K562 (cell line): ENCODE data around the gene GAK. TPM values are rescaled to one million over a fixed set of nuclear protein-coding genes. Genes with fewer than 3 reads are reported as not detected.

ENCODE experiments used
- ATF7 ChIP-seq: fragments of 450-650 bp; IDR thresholded peaks from 2 replicates; pipeline ENCODE4 v1.7.1; 2014; ENCODE audit warnings: mild to moderate bottlenecking, moderate library complexity
- CBFA2T3 ChIP-seq: fragments of 450-650 bp; IDR thresholded peaks from 2 replicates; pipeline ENCODE4 v1.6.1; 2017
- CBX1 ChIP-seq: sonication (generic); IDR thresholded peaks from 2 replicates; pipeline ENCODE4 v1.6.1; 2016; ENCODE audit warnings: antibody characterized with exemption, low read depth, mild to moderate bottlenecking
- E2F1 ChIP-seq: sonication (generic); formaldehyde crosslinking; IDR thresholded peaks from 2 replicates; pipeline ENCODE4 v1.8.1; 2023; ENCODE audit warnings: mild to moderate bottlenecking, missing genetic modification reagents, moderate library complexity
- E2F6 ChIP-seq, 2 experiments: IDR thresholded peaks; 2 replicates each; pipeline ENCODE4 v1.6.1; 2011; ENCODE audit warnings: borderline replicate concordance in 1 of 2, control low read depth in 1 of 2, low read depth in 1 of 2, low read length in 1 of 2, mild to moderate bottlenecking in 1 of 2, mixed read lengths in 1 of 2, moderate library complexity in 1 of 2; ENCODE audit not compliant: insufficient read depth in 1 of 2, insufficient read length in 1 of 2, poor library complexity in 1 of 2, severe bottlenecking in 1 of 2; ENCODE audit errors: extremely low read depth in 1 of 2
- ETV1 ChIP-seq: fragments of 450-650 bp; conservative IDR thresholded peaks from 2 replicates; pipeline ENCODE4 v1.6.1; 2016; ENCODE audit warnings: missing genetic modification characterization, control low read depth, low read depth, missing compliant biosample characterization
- ETV5 ChIP-seq: sonication (generic); formaldehyde crosslinking; IDR thresholded peaks from 2 replicates; pipeline ENCODE4 v1.4.0; 2020; ENCODE audit warnings: low read depth, mild to moderate bottlenecking, missing genetic modification reagents
- FOXO4 ChIP-seq: fragments of 450-650 bp; formaldehyde crosslinking; IDR thresholded peaks from 2 replicates; pipeline ENCODE4 v1.4.0; 2020; ENCODE audit warnings: mild to moderate bottlenecking, moderate library complexity
- GTF2E2 ChIP-seq: fragments of 200-800 bp; sonication (Bioruptor generic); IDR thresholded peaks from 2 replicates; pipeline ENCODE4 v1.6.1; 2016; ENCODE audit warnings: missing genetic modification characterization, missing compliant biosample characterization
- HNRNPK ChIP-seq: fragments of 200-400 bp; formaldehyde crosslinking; IDR thresholded peaks from one replicate; pipeline ENCODE4 v1.6.1; 2018; ENCODE audit warnings: mild to moderate bottlenecking, low read depth, low read length; ENCODE audit not compliant: poor library complexity, severe bottlenecking
- HNRNPLL ChIP-seq: fragments of 200-400 bp; formaldehyde crosslinking; IDR thresholded peaks from 2 replicates; pipeline ENCODE4 v1.6.1; 2017; ENCODE audit warnings: low read length, low read depth, mild to moderate bottlenecking; ENCODE audit not compliant: poor library complexity, severe bottlenecking
- HOXB6 ChIP-seq: fragments of 250-450 bp; sonication (Bioruptor Pico); IDR thresholded peaks from 2 replicates; pipeline ENCODE4 v1.5.1; 2022; ENCODE audit warnings: mild to moderate bottlenecking, borderline replicate concordance
- MAFG ChIP-seq: fragments of 450-650 bp; conservative IDR thresholded peaks from 2 replicates; pipeline ENCODE4 v1.6.1; 2016; ENCODE audit warnings: missing genetic modification characterization, missing compliant biosample characterization
- MAZ ChIP-seq, 2 experiments: fragments of 450-650 bp in 1 of 2; sonication (generic) in 1 of 2; formaldehyde crosslinking; IDR thresholded peaks in 1 of 2; conservative IDR thresholded peaks in 1 of 2; 2 replicates each; pipeline versions ENCODE4 v1.4.0 to v1.5.0; 2020; ENCODE audit warnings: mild to moderate bottlenecking in 1 of 2, missing genetic modification reagents in 1 of 2
- MTA2 ChIP-seq: fragments of 450-650 bp; IDR thresholded peaks from 2 replicates; pipeline ENCODE4 v1.6.1; 2016; ENCODE audit warnings: low read depth
- PHTF2 ChIP-seq: fragments of 250-450 bp; sonication (Bioruptor Pico); IDR thresholded peaks from 2 replicates; pipeline ENCODE4 v1.5.0; 2021; ENCODE audit warnings: mild to moderate bottlenecking
- RBM34 ChIP-seq: fragments of 200-400 bp; formaldehyde crosslinking; IDR thresholded peaks from 2 replicates; pipeline ENCODE4 v1.6.1; 2018; ENCODE audit warnings: low read length, borderline replicate concordance; ENCODE audit not compliant: insufficient read depth
- SAFB ChIP-seq: fragments of 200-400 bp; formaldehyde crosslinking; IDR thresholded peaks from 2 replicates; pipeline ENCODE4 v1.6.1; 2017; ENCODE audit warnings: low read depth, low read length, borderline replicate concordance
- SRSF7 ChIP-seq: fragments of 200-400 bp; formaldehyde crosslinking; optimal IDR thresholded peaks from 2 replicates; pipeline ENCODE3; 2017; ENCODE audit warnings: mild to moderate bottlenecking, low read depth, low read length
- TFAM ChIP-seq: fragments of 250-450 bp; sonication (Bioruptor Pico); conservative IDR thresholded peaks from 2 replicates; pipeline ENCODE4 v1.5.0; 2021; ENCODE audit warnings: mild to moderate bottlenecking, moderate library complexity
- ZBTB7A ChIP-seq: IDR thresholded peaks from 2 replicates; pipeline ENCODE4 v1.6.1; 2011; ENCODE audit warnings: low read depth, mild to moderate bottlenecking, low read length, moderate library complexity, borderline replicate concordance; ENCODE audit not compliant: control insufficient read depth
- ZC3H4 ChIP-seq: sonication (generic); formaldehyde crosslinking; IDR thresholded peaks from 2 replicates; pipeline ENCODE4 v1.9.0; 2021; ENCODE audit warnings: missing genetic modification reagents, borderline replicate concordance
- ZNF134 ChIP-seq: fragments of 250-450 bp; sonication (Bioruptor Pico); conservative IDR thresholded peaks from 2 replicates; pipeline ENCODE4 v1.4.0; 2020
- ZNF165 ChIP-seq: fragments of 250-450 bp; sonication (Bioruptor Pico); IDR thresholded peaks from 2 replicates; pipeline ENCODE4 v1.4.0; 2020; ENCODE audit warnings: borderline replicate concordance
- ZNF780A ChIP-seq: fragments of 250-450 bp; sonication (Bioruptor Pico); IDR thresholded peaks from 2 replicates; pipeline ENCODE4 v1.5.0; 2021; ENCODE audit warnings: mild to moderate bottlenecking
- polyA plus RNA-seq, 8 experiments: library from polyadenylated mRNA; depleted of rRNA in 4 of 8; stranded (reverse) in 5 of 8; unstranded in 3 of 8; fragments of >200 nt; fragmentation: Nextera tagmentation in 2 of 8; fragmentation: Illumina TruSeq in 1 of 8; extraction: Ambion mirVana in 2 of 8; extraction: Trizol in 1 of 8; gene quantifications; 2 replicates each; pipeline versions ENCODE4 v1.2.1 to v1.2.3, GENCODE V29; 2011 to 2014; ENCODE audit warnings: inconsistent platforms in 1 of 8, missing spikeins in 1 of 8
- total RNA-seq, 7 experiments: library from RNA; depleted of rRNA in 6 of 7; stranded (reverse); fragments of >200 nt in 6 of 7; fragmentation: Illumina TruSeq in 2 of 7; extraction: Trizol in 2 of 7; gene quantifications; 2 replicates each; pipeline versions ENCODE4 v1.2.1 to v1.2.3, GENCODE V29; 2011 to 2021; ENCODE audit warnings: low replicate concordance in 1 of 7

Gene GAK
- total and polyA plus RNA-seq, 9 of the 15 experiments (the other 6 are each of a cell fraction or from before 2014, with no cell fraction given), result 1.3 to 102 (median 16.2) TPM

GRCh38 chr4:825063-825970 lies 106.8 kb downstream of the GAK start (continued):
- no peak for TF ChIP-seq ETV1 (tag)
- TF ChIP-seq GTF2E2, result no peak
- TF ChIP-seq MAFG (tag), result no peak
- TF ChIP-seq RBM34, result no peak
- TF ChIP-seq MAZ (CRISPR knock-in tag; conservative IDR thresholded peaks at IDR 0.05 in 1 of 2, IDR thresholded peaks at IDR 0.05 in 1 of 2), result no peak
- TF ChIP-seq ZNF780A (CRISPR knock-in tag), result no peak
- no peak for TF ChIP-seq SAFB
- no peak for TF ChIP-seq MTA2
- no peak for TF ChIP-seq SRSF7
- TF ChIP-seq FOXO4 (CRISPR knock-in tag), result no peak
- TF ChIP-seq HNRNPK, result peak; percentile 63
- no peak for TF ChIP-seq HNRNPLL
- TF ChIP-seq PHTF2 (CRISPR knock-in tag), result no peak
- TF ChIP-seq ATF7, result no peak
- TF ChIP-seq ETV5 (CRISPR knock-in tag), result no peak
- peak; percentile 96 for TF ChIP-seq ZBTB7A
- no peak for TF ChIP-seq CBX1
- no peak for TF ChIP-seq HOXB6 (CRISPR knock-in tag)
- peak in 1 of 2 experiments; percentile 21 for TF ChIP-seq E2F6 (IDR thresholded peaks at IDR 0.05; ENCODE audit: borderline replicate concordance in 1 of 2, extremely low read depth in 1 of 2, insufficient read depth in 1 of 2, insufficient read length in 1 of 2, low read depth in 1 of 2, low read length in 1 of 2, poor library complexity in 1 of 2, severe bottlenecking in 1 of 2)
- no peak for TF ChIP-seq ZNF134 (CRISPR knock-in tag)
- TF ChIP-seq ZC3H4 (CRISPR knock-in tag), result no peak
- TF ChIP-seq ZNF165, result no peak
- TF ChIP-seq E2F1 (CRISPR knock-in tag), result no peak
- no peak for TF ChIP-seq CBFA2T3
- TF ChIP-seq TFAM, result no peak
